GM12878 (cell line): ENCODE data around the gene MSANTD2. TPM values are rescaled to one million over a fixed set of nuclear protein-coding genes. Genes with fewer than 3 reads are reported as not detected.

Experiments used
- ATAC-seq: fragments of 200-7000 bp; cut with Tn5 transposase; 3 replicates; pipeline ENCODE4 v1.9.1; 2020; ENCODE audit warnings: mild to moderate bottlenecking, moderate library complexity
- BruUV-seq: library from RNA; stranded (reverse); fragments of 400-500 nt; replicated peaks from 2 replicates; lab custom pipeline; 2021; lab: Mats Ljungman, UMichigan
- CTCF ChIA-PET: fragments of 300-600 bp; sonication (Branson Sonifier 250); formaldehyde crosslinking; extraction: SDS; loops from one replicate; lab custom pipeline; 2021; ENCODE audit warnings: inconsistent platforms; lab: Yijun Ruan, JAX
- POLR2A ChIA-PET: fragments of 350-600 bp; formaldehyde crosslinking; extraction: SDS; loops from one replicate; lab custom pipeline; 2021; ENCODE audit warnings: inconsistent platforms; lab: Charles Lee
- RAD21 ChIA-PET: fragments of 300-600 bp; sonication (Branson Sonifier 250); formaldehyde crosslinking; loops from one replicate; lab custom pipeline; 2023; ENCODE audit warnings: antibody characterized with exemption; ENCODE audit not compliant: unreplicated experiment; lab: Charles Lee
- SMC1A ChIA-PET: fragments of 300-600 bp; sonication (Branson Sonifier 250); formaldehyde crosslinking; loops from one replicate; lab custom pipeline; 2023; ENCODE audit not compliant: unreplicated experiment, uncharacterized antibody; lab: Charles Lee
- DNase-seq: peaks from one replicate; pipeline ENCODE4 v3.0.0-alpha.2; 2011; ENCODE audit warnings: low read depth, low spot score
- FAIRE-seq: peaks from 3 replicates; lab custom pipeline; 2011; peaks lifted over from hg19 to GRCh38; lab: Jason Lieb, UNC
- H2AFZ ChIP-seq: 2 replicates; pipeline ENCODE4 v1.6.0; 2011; ENCODE audit warnings: low read depth, low read length, control low read depth; ENCODE audit not compliant: control insufficient read depth
- H3K27ac ChIP-seq: 2 replicates; pipeline ENCODE4 v1.5.1; 2011; ENCODE audit warnings: control low read depth; ENCODE audit not compliant: control insufficient read depth, insufficient read depth
- H3K27me3 ChIP-seq, 2 experiments: replicated peaks in 1 of 2; 2 replicates each; pipeline versions ENCODE4 v1.6.0 to v1.6.1; 2011; ENCODE audit warnings: low read length in 1 of 2; ENCODE audit not compliant: control insufficient read depth in 2 of 2, insufficient read depth in 2 of 2
- H3K36me3 ChIP-seq, 2 experiments: 2 replicates each; pipeline ENCODE4 v1.5.1; 2011; ENCODE audit warnings: low read length in 1 of 2; ENCODE audit not compliant: control insufficient read depth in 2 of 2, insufficient read depth in 2 of 2
- H3K4me1 ChIP-seq: 2 replicates; pipeline ENCODE4 v1.6.1; 2011; ENCODE audit warnings: mild to moderate bottlenecking, low read length, moderate library complexity, mixed read lengths; ENCODE audit not compliant: control insufficient read depth, insufficient read depth
- H3K4me2 ChIP-seq: 2 replicates; pipeline ENCODE4 v1.6.0; 2011; ENCODE audit warnings: control low read depth; ENCODE audit not compliant: control insufficient read depth, insufficient read depth
- H3K4me3 ChIP-seq: fragments of 200-600 bp; sonication (generic); 2 replicates; pipeline ENCODE4 v1.5.1; 2016
- H3K79me2 ChIP-seq: 2 replicates; pipeline ENCODE4 v1.6.0; 2011; ENCODE audit warnings: low read length; ENCODE audit not compliant: control insufficient read depth, insufficient read depth
- H3K9ac ChIP-seq: 2 replicates; pipeline ENCODE4 v1.8.0; 2011; ENCODE audit warnings: low read length, control low read depth, mixed read lengths; ENCODE audit not compliant: control insufficient read depth, insufficient read depth
- H3K9me3 ChIP-seq: replicated peaks from 3 replicates; pipeline ENCODE4 v1.5.1; 2011; ENCODE audit warnings: mild to moderate bottlenecking, low read length; ENCODE audit not compliant: control insufficient read depth, insufficient read depth
- H4K20me1 ChIP-seq: 2 replicates; pipeline ENCODE4 v1.6.0; 2011; ENCODE audit not compliant: control insufficient read depth, insufficient read depth
- BMI1 ChIP-seq: fragments of 450-650 bp; IDR thresholded peaks from 2 replicates; pipeline ENCODE4 v1.6.1; 2016; ENCODE audit warnings: mild to moderate bottlenecking, moderate library complexity, borderline replicate concordance
- CEBPZ ChIP-seq: fragments of 150-350 bp; IDR thresholded peaks from 2 replicates; pipeline ENCODE4 v1.6.1; 2016; ENCODE audit warnings: low read depth, low read length
- EGR1 ChIP-seq, 2 experiments: IDR thresholded peaks; 1 replicate in 1 of 2; 2 replicates in 1 of 2; pipeline ENCODE4 v1.6.1; 2011 to 2012; ENCODE audit warnings: low read depth in 2 of 2, low read length in 2 of 2, borderline replicate concordance in 1 of 2, mild to moderate bottlenecking in 1 of 2, moderate library complexity in 1 of 2
- RUNX3 ChIP-seq: IDR thresholded peaks from 2 replicates; pipeline ENCODE4 v1.6.1; 2012; ENCODE audit warnings: low read length, inconsistent platforms
- SIX5 ChIP-seq: IDR thresholded peaks from 2 replicates; pipeline ENCODE4 v1.6.1; 2011; ENCODE audit warnings: mild to moderate bottlenecking, low read depth, low read length, moderate library complexity; ENCODE audit not compliant: severe bottlenecking
- SMC3 ChIP-seq: IDR thresholded peaks from 2 replicates; pipeline ENCODE4 v1.6.1; 2011; ENCODE audit warnings: low read length, improper control_type of control experiment, borderline replicate concordance
- TBL1XR1 ChIP-seq: IDR thresholded peaks from 2 replicates; pipeline ENCODE4 v1.6.1; 2012; ENCODE audit warnings: low read depth, low read length, improper control_type of control experiment
- TCF3 ChIP-seq: IDR thresholded peaks from 2 replicates; pipeline ENCODE4 v1.6.1; 2012; ENCODE audit warnings: low read depth, mild to moderate bottlenecking, low read length, borderline replicate concordance; ENCODE audit not compliant: insufficient read depth
- ZZZ3 ChIP-seq: IDR thresholded peaks from 2 replicates; pipeline ENCODE4 v1.6.1; 2011; ENCODE audit warnings: low read depth; ENCODE audit not compliant: control insufficient read depth, insufficient read length
- WGBS: methylation state at CpG from one replicate; pipeline ENCODE4 v1.1.6; 2016; ENCODE audit warnings: low lambda C conversion rate; ENCODE audit not compliant: insufficient replicate concordance, insufficient coverage; ENCODE audit errors: missing lambda C conversion rate; 5-methylcytosine and 5-hydroxymethylcytosine counted together
- in situ Hi-C: fragments of 300-500 bp; cut with MboI; formaldehyde crosslinking; loops from 9 replicates; pipeline ENCODE4 v1.14.3; 2018; ENCODE audit warnings: mixed read lengths
- intact Hi-C: fragments of 100-400 bp; cut with micrococcal nuclease; formaldehyde crosslinking; loops from one replicate; pipeline ENCODE4 v1.14.2; 2022; ENCODE audit not compliant: unreplicated experiment
- polyA plus RNA-seq, 11 experiments: library from polyadenylated mRNA; depleted of rRNA in 4 of 11; unstranded in 6 of 11; stranded (reverse) in 5 of 11; fragments of >200 nt; fragmentation: Nextera tagmentation in 4 of 11; fragmentation: Illumina TruSeq in 1 of 11; extraction: Ambion mirVana in 4 of 11; extraction: Trizol in 1 of 11; gene quantifications; 1 replicate in 1 of 11; 2 replicates in 10 of 11; pipeline versions ENCODE4 v1.2.1 to v1.2.3, GENCODE V29; 2011 to 2016; ENCODE audit warnings: inconsistent platforms in 2 of 11, missing spikeins in 2 of 11, low read depth in 1 of 11
- total RNA-seq, 4 experiments: library from RNA; depleted of rRNA in 3 of 4; stranded (reverse); fragments of >200 nt in 3 of 4; fragmentation: Illumina TruSeq in 1 of 4; extraction: Trizol in 1 of 4; gene quantifications; 2 replicates each; pipeline versions ENCODE4 v1.2.1 to v1.2.3, GENCODE V29; 2013 to 2021
- TF ChIP-seq, protein P1 (sequence below): fragments of 450-650 bp; IDR thresholded peaks from 2 replicates; pipeline ENCODE4 v1.6.1; 2016; ENCODE audit warnings: mild to moderate bottlenecking
- TF ChIP-seq, protein P2 (sequence below): fragments of 450-650 bp; conservative IDR thresholded peaks from 2 replicates; pipeline ENCODE4 v1.6.1; 2017; ENCODE audit warnings: mild to moderate bottlenecking, moderate library complexity

Gene MSANTD2
- total and polyA plus RNA-seq, 10 of the 15 experiments (the other 5 are each of a cell fraction or from before 2014, with no cell fraction given) = 3.0 to 12.4 (median 8.0) TPM

- TF ChIP-seq CEBPZ = no peak
- no peak for TF ChIP-seq BMI1
- no peak for TF ChIP-seq TBL1XR1
- no peak for TF ChIP-seq RUNX3
- no peak for TF ChIP-seq ZZZ3
- TF ChIP-seq, all 136 proteins: peak for 0
These were observed 34.0 kb downstream of the MSANTD2 start (continued) for GRCh38 chr11:124766156-124766555.

DNA sequence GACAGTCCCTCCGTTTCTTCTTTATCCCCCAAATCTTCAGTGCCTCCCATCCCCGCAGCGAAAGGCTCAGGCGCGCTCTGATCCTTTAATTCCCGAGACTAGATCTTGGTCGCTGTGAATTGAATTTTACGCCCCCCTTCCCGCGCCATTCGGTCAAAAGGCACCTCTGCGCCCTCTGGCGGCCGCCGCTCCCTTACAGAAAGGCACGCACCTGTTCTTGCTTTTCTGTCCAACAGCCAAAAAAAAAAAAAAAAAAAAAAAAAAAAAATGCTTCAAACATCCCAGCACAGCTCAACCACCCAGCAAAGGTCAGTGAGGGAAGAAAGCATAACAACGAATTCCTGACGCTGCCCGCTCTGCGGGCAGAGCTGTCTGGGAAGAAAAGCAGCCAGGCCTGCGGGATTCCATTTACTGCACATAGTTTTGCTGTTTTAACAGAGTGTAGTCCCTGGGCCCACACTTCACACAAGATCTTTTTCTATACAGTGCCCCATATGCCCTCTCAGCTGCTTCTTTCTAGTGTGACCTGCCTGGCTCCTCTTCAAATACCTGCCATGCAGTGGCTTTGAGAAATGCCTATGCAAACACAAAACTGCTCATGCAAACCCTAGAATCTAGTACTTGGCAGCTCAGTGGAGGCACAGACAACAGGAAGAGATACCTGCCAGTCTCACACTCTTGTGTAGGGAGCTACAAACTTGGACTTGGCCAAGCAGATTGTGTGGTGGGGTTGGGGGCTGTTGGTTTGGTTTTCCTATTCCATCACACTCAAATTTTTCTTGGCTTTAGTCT, 36.9 kb downstream of the MSANTD2 start:
- peak; percentile 29 for ATAC-seq
- peak; percentile 41; the same call in 1 of the 2 replicates for TF ChIP-seq TCF3
- TF ChIP-seq SIX5 = no peak
- TF ChIP-seq, protein P1, sequence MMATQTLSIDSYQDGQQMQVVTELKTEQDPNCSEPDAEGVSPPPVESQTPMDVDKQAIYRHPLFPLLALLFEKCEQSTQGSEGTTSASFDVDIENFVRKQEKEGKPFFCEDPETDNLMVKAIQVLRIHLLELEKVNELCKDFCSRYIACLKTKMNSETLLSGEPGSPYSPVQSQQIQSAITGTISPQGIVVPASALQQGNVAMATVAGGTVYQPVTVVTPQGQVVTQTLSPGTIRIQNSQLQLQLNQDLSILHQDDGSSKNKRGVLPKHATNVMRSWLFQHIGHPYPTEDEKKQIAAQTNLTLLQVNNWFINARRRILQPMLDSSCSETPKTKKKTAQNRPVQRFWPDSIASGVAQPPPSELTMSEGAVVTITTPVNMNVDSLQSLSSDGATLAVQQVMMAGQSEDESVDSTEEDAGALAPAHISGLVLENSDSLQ = no peak
- peak; percentile 87 for TF ChIP-seq SMC3
- peak; percentile 42; the same call in 1 of the 2 replicates for TF ChIP-seq RUNX3
- TF ChIP-seq EGR1 (IDR thresholded peaks at IDR 0.05; ENCODE audit: borderline replicate concordance in 1 of 2, low read depth in 2 of 2, low read length in 2 of 2) = no peak
- TF ChIP-seq, protein P2, sequence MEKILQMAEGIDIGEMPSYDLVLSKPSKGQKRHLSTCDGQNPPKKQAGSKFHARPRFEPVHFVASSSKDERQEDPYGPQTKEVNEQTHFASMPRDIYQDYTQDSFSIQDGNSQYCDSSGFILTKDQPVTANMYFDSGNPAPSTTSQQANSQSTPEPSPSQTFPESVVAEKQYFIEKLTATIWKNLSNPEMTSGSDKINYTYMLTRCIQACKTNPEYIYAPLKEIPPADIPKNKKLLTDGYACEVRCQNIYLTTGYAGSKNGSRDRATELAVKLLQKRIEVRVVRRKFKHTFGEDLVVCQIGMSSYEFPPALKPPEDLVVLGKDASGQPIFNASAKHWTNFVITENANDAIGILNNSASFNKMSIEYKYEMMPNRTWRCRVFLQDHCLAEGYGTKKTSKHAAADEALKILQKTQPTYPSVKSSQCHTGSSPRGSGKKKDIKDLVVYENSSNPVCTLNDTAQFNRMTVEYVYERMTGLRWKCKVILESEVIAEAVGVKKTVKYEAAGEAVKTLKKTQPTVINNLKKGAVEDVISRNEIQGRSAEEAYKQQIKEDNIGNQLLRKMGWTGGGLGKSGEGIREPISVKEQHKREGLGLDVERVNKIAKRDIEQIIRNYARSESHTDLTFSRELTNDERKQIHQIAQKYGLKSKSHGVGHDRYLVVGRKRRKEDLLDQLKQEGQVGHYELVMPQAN = 0 out of 2 replicates have a peak, but pooled peaks have one; percentile 5

More for the DNA sequence above, 36.9 kb downstream of the MSANTD2 start:
- Histone ChIP-seq H3K27ac (no peak overlapping the region), H2AFZ (peak overlapping the region; percentile 70), H3K9ac (peak overlapping the region; percentile 64), H3K4me1 (peaks cover 15% of the 10 kb centered on the region), H3K27me3 (no peaks in the 10 kb centered on the region), H3K36me3 (peaks cover 0 to 3% of the 10 kb centered on the region in 2 experiments; a peak in 1 of 4 replicates), H3K4me2 (peak overlapping the region; percentile 98), H3K4me3 (peak overlapping the region; percentile 83), H3K79me2 (peaks cover 37% of the 10 kb centered on the region), H4K20me1 (no peaks in the 10 kb centered on the region), H3K9me3 (no peaks in the 10 kb centered on the region)
- DNase-seq = no peak
- SMC1A ChIA-PET = interaction anchor here (0.6 to 8.8 kb wide), 26 partner anchors 15 to 120 kb away, joined by 3 to 93 read pairs (median 4); partner anchors contain the start of genes SIAE and SPA17
- POLR2A ChIA-PET = interaction anchor here (0.7 to 1.9 kb wide), 6 partner anchors 17 to 93 kb away, joined by 3 to 8 read pairs (median 6); partner anchors contain the start of genes SIAE and SPA17
- in situ Hi-C loops (loop anchor here (5.0 kb wide), 1 partner anchor 91 kb away; the partner anchor contains the start of genes SIAE and SPA17), intact Hi-C loops (loop anchor here (1.0 to 2.0 kb wide), 4 partner anchors 35 to 119 kb away; no protein-coding TSS in a partner anchor)
- no TSS peak for BruUV-seq
- CTCF ChIA-PET = interaction anchor here (0.6 to 16.3 kb wide), 25 partner anchors 10 to 310 kb away, joined by 3 to 272 read pairs (median 4); partner anchors contain the start of genes MSANTD2, NRGN, SIAE and SPA17
- 13% methylated on average over 17 of the region's 21 CpGs for WGBS
- RAD21 ChIA-PET = interaction anchor here (0.7 to 5.8 kb wide), 14 partner anchors 9 to 119 kb away, joined by 3 to 67 read pairs (median 4); partner anchors contain the start of gene MSANTD2
- peak; percentile 66 for FAIRE-seq
